HTR-8/SVneo (cell line): ENCODE measurements around the gene RUSF1.
"Not testable (repeated sequence)": the region's sequence is repeated elsewhere in the genome, so short reads cannot be mapped to it uniquely, and the experiment has no call there.

Experiments used
- DNase-seq: peaks from one replicate; pipeline ENCODE4 v3.0.0; 2011; ENCODE audit warnings: low spot score, mixed read lengths; ENCODE audit not compliant: insufficient read length
- FAIRE-seq: peaks from 2 replicates; lab custom pipeline; 2011; peaks lifted over from hg19 to GRCh38; lab: Jason Lieb, UNC

The RUSF1 gene

DNA sequence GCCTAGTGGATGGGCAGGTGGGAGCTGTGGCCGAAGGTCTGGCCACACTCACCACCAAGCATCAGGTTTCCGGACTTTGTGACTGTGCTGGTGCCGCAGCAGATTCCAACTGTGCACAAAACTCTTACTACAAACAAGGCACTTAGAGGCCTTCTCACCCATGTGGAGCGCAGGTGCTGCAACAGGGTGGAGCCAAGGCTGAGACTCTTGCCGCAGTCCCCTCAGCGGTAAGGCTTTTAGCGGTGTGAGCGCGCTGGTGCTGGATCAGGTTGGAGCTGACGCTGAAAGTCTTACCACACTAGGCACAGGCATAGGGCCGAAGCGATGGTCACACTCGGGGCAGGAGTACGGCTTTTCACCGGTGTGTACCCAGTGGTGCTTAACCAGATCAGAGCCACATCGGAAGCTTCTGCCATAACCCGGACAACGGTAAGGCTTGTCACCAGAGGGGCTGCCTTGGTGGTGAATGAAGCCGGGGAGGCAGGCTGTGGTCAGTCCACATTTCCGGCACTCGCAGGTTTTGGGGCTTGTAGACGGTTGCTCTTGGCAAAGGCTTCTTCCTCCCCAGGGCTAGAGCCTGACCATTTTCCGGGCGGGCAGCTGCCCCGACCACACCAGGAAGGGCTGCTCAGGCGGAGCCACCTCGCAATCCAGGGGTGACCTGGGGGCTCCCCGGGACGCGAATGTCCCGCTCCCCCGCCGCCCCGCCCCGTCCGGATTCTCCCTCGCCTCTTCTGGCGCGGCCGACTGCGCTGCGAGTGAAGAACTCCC lies 49.9 kb downstream of the RUSF1 start:
- DNase-seq (no peak), FAIRE-seq (no peak)

DNA sequence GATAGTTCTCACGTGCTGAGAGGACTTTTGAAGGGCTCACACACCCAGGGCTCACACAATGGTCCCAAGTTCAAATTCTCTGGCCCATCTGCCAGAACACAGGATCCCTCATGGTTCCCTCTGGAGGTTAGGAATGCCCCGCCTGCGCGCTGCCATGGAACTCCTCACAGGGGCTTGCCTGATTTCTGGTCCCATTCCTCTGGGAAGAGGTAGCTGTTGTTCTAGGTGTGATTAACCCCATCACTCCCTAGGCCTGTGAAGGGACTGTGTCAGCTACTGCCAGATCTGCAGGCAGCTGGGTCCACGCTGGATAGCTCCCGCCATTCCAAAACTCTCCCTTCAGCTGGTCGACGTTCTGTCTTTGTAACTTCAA lies 51.2 kb downstream of the RUSF1 start:
- no peak for FAIRE-seq

DNA sequence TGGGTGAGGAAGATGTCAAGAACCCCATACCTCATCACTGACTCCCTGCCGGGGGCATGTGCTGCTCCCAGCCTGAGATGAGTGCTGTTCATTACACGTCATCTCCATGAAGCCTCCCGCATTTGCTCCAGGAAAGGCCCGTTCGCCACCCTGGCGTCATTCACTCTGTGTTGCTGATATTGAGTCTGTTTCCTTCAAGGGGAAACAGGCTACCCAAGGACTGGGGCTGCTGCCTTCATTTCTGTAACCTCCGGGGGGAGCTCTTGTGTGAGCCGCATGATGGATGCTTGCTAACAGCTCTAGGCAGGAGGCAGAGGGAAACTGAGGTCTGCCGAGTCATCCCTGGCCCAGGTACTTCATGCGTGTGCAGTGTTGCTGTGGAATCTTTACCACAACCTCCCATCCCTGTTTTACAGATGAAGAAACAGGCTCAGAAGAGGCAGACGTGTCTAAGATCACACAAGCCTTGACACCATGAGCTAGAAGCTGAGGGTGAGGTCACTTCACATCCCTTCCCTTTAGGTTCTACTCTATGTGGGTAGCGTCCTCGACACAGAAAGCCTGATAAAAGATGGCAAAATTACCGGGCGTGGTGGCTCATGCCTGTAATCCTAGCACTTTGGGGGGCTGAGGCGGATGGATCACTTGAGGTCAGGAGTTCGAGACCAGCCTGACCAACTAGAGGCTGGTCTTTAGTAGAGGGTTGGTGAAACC lies 52.4 kb downstream of the RUSF1 start:
- FAIRE-seq (no peak), DNase-seq (no peak)

More for the DNA sequence above, 51.2 kb downstream of the RUSF1 start:
- DNase-seq, result no peak

DNA sequence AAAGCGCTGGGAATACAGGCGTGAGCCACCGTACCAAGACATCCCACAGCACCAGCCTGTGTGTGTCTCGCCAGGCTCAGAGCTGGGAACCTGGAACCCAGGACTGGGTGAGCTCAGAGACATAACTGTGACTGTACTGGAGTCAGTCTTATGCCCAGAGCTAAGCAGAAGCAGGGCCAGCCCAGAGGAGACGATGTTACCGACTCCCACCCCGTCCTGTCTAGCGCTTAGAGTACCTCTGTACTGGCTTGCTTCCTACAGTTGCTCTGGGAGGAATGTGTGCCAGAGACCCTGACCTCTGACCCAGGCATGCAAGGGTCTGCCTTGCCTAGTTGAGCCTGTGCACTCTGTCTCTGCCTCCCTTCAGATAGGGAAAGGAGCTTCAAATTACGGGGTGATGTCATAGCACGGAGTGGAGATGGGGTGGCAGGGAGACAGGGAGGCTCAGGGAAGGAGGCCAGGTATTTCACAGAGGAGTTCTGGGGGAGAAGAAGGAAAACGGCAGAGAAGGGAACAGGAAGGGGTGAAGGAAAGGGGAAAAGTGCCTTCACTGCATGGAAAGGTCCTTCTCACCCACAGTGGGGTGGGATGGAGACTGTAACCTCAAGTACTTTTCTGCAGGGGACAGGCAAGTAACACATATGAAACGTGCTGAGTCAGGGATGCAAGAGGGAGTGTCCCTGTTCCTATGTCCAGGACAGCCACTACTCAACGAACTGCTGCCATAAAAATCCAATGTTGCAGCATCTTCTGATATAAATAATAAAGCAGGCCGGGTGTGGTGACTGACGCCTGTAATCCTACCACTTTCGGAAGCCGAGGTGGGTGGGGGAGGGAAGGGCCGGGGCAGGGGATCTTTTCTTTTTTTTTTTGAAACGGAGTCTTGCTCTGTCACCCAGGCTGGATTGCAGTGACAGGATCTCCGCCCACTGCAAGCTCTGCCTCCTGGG lies 54.7 kb downstream of the RUSF1 start:
- FAIRE-seq (no peak), DNase-seq (no peak)

DNA sequence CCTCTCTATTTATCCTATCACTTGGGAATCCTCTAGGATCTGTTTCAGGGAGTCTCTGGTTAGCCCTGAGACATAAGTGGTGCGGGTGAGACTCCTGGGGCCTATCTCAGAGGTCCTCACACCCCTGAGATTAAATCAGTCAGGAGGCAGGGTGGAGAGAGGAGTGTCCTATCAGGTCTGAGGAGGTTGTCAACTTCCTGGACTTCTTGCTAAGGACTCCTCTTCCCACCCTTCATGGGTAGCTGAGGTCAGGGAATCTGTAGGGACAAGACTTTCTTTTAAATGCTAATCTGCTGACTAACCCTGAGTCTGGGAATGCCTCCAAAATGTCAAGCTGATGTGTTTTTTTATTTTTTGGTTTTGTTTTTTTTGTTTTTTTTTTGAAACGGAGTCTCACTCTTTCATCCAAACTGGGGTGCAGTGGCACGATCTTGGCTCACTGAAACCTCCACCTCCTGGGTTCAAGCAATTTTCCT lies 55.5 kb downstream of the RUSF1 start:
- DNase-seq (peak; percentile 64), FAIRE-seq (no peak)

DNA sequence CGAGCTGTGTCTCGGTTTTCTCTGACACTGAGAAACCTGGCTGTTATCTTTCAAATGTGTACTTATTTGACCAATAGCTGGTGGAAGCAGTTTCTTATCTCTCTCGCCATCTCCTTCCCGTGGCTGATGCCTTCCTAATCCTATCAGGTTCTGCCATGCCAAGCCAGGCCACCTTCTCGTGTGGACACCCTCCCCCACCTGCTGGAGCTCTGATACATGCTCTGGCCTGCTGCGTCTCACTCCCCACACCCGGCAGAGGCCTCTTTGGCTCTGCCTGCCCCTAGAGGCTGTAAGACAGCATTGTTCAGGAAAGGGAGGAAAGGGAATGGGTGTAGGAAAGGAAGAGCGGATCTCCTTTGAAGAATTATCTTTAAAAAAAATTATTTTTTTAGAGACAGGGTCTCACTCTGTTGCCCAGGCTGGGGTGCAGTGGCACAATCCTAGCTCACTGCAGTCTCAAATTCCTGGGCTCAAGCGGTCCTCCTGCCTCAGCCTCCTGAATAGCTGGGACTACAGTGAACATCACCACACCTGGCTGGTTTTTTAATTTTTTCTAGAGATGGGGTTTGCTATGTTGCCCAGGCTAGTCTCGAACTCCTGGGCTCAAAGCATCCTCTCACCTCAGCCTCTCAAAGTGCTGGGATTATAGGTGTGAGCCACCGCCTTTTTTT lies 56.4 kb downstream of the RUSF1 start:
- FAIRE-seq, result no peak

DNA sequence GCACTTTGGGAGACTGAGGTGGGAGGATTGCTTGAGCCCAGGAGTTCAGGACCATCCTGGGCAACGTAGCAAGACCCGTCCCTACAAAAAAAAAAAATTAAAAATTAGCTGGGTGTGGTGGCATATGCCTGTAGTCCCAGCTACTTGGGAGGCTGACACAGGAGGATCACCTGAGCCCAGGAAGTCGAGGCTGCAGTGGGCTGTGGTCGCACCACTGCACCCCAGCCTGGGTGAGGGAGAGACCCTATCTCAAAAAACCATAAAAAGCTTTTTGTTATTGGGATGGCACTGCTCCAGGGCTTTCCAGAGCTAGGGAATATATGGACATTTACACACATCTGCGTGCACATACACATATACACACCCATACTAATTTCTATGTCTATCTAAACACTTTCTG lies 57.0 kb downstream of the RUSF1 start:
- FAIRE-seq, result no peak

More for the DNA sequence above, 56.4 kb downstream of the RUSF1 start:
- peak; percentile 60 for DNase-seq

DNA sequence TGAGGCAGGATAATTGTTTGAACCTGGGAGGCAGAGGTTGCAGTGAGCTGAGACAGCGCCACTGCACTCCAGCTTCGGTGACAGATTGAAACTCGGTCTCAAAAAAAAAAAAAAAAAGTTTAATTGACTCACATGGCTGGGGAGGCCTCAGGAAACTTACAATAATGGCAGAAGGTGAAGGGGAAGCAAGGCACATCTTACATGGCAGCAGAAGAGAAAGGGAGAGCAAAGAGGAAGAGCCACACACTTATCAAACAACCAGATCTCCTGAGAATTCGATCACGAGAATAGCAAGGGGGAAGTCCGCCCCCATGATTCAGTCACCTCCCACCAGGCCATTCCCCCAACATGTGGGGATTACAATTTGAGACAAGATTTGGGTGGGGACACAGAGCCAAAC lies 62.3 kb downstream of the RUSF1 start:
- not testable (repeated sequence) for FAIRE-seq, DNase-seq

More for the DNA sequence above, 57.0 kb downstream of the RUSF1 start:
- DNase-seq, result no peak

DNA sequence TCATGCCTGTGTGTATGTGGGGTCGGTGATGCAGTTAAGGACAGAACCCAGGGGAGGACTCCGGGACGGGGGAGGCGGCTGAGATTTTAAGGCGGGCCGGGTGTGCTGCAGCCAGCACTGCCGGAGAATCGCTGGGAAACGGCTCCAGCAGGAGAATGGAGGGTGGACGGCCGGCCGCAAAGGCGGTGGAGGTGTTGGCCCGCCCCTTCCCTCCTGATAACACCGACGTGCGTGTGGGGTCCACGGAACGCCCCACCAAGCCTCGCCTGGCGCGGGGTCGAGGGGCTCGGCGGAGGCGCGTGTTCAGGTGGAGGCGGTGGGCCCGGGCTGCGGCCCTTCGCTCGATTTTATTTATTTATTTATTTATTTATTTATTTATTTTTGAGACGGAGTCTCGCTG lies 66.2 kb downstream of the RUSF1 start:
- FAIRE-seq (no peak), DNase-seq (no peak)

DNA sequence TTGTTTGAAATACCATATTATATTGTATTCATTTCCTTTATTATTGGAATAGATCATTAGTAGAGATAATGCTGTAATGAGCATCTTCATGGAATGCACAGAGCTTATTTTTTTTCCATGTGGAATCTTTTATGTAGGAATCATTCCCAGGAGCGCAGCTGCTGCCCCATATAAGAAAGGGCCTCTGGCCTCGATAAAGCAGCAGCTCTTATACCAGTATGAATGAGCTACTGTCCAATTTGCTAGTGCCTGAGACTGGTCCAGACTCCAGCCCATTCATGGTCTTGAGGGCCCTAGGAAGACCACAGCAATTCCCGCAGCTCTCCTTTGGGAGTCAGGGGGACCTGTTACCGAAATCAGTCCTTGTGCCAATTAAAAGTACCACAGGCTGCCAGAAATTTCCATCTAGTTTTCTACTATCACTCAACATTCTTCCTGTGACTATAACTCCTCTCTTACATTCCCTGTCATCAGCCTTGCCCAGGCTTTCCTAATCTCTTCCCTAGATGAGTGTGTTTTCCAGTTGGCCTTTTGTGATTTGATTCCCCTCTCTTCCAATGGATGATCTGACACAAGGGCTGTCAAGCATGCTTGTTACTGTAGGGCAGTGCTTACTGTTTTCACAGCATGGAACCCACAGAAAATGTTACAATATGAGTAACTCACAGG lies 67.5 kb downstream of the RUSF1 start:
- no peak for DNase-seq
- FAIRE-seq, result no peak

DNA sequence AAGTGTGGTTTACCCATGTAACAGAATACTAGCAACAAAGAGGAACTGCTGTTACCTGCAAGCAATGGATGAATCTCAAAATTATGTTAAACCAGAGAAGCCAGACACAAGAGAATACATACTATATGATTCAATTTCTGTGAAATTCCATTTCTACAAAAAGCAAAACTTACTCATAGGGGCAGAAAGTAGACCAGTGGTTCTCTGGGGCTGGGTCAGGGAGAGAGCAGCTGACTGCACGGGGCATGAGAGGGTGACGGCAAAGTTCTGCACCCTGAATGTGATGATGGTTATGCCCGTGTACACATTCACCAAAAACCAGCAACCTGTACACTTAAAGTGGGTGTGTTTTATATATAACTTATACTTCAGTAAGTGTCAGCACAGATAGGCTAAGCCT lies 68.7 kb downstream of the RUSF1 start:
- DNase-seq (no peak), FAIRE-seq (no peak)
